ENCODE data around the gene SLC2A4. TPM values are rescaled to one million over a fixed set of nuclear protein-coding genes. Genes with fewer than 3 reads are reported as not detected.

The SLC2A4 gene
- total RNA-seq, 1 experiment from 2014 or later, result 3.8 TPM

GRCh38 chr17:7294614-7295153 is 13.2 kb downstream of the SLC2A4 start, which contains the start of gene YBX2:
Gene YBX2 (minus strand): TSS chr17:7294639. CDS start chr17:7294500, 139 bp downstream.
- Histone ChIP-seq H3K4me3 (ENCODE audit: insufficient read depth, low read depth, low read length) (peak within 1 kb of the TSS; percentile 53), H3K36me3 (replicated peaks; ENCODE audit: control insufficient read depth, insufficient read depth, low read length) (no peaks in the 10 kb centered on the region), H3K27me3 (ENCODE audit: control insufficient read depth, insufficient read depth, low read length) (peaks cover 43% of the 10 kb centered on the region)
- DNase-seq, result peak; percentile 100

GRCh38 chr17:7295230-7296180 is 14.0 kb downstream of the SLC2A4 start:
- Histone ChIP-seq H3K4me3 (ENCODE audit: insufficient read depth, low read depth, low read length) (peak overlapping the region; percentile 53; the same call in 1 of the 2 replicates), H3K36me3 (replicated peaks; ENCODE audit: control insufficient read depth, insufficient read depth, low read length) (no peaks in the 10 kb centered on the region), H3K27me3 (ENCODE audit: control insufficient read depth, insufficient read depth, low read length) (peaks cover 43% of the 10 kb centered on the region)
- DNase-seq, result no peak

GRCh38 chr17:7296189-7296861 is 14.8 kb downstream of the SLC2A4 start:
- H3K36me3 ChIP-seq (replicated peaks; ENCODE audit: control insufficient read depth, insufficient read depth, low read length), result no peaks in the 10 kb centered on the region
- peaks cover 40% of the 10 kb centered on the region for H3K27me3 ChIP-seq (ENCODE audit: control insufficient read depth, insufficient read depth, low read length)
- DNase-seq, result peak; percentile 96
- H3K4me3 ChIP-seq (ENCODE audit: insufficient read depth, low read depth, low read length), result no peak overlapping the region; the same call in 1 of the 2 replicates

GRCh38 chr17:7304179-7304578 is 22.7 kb downstream of the SLC2A4 start:
- peaks cover under 1% of the 10 kb centered on the region; the same call in 1 of the 2 replicates for H3K36me3 ChIP-seq (replicated peaks; ENCODE audit: control insufficient read depth, insufficient read depth, low read length)
- no peak overlapping the region for H3K4me3 ChIP-seq (ENCODE audit: insufficient read depth, low read depth, low read length)
- DNase-seq, result no peak
- H3K27me3 ChIP-seq (ENCODE audit: control insufficient read depth, insufficient read depth, low read length), result peaks cover 2% of the 10 kb centered on the region; the same call in 1 of the 2 replicates

- Histone ChIP-seq H3K36me3 (replicated peaks; ENCODE audit: control insufficient read depth, insufficient read depth, low read length) (peaks cover 24% of the 10 kb centered on the region), H3K4me3 (ENCODE audit: insufficient read depth, low read depth, low read length) (peak within 1 kb of the TSS; percentile 90), H3K27me3 (ENCODE audit: control insufficient read depth, insufficient read depth, low read length) (no peaks in the 10 kb centered on the region)
- peak; percentile 99 for DNase-seq
These were observed 25.6 kb downstream of the SLC2A4 start, which contains the start of gene EIF5A for GRCh38 chr17:7306911-7307685. Gene EIF5A (plus strand): TSS chr17:7307628. CDS start chr17:7309636, 2,008 bp downstream.

- peak; percentile 87 for DNase-seq
- no peaks in the 10 kb centered on the region for H3K27me3 ChIP-seq (ENCODE audit: control insufficient read depth, insufficient read depth, low read length)
- peaks cover 31% of the 10 kb centered on the region for H3K36me3 ChIP-seq (replicated peaks; ENCODE audit: control insufficient read depth, insufficient read depth, low read length)
- H3K4me3 ChIP-seq (ENCODE audit: insufficient read depth, low read depth, low read length), result peak overlapping the region; percentile 90
These were observed 26.4 kb downstream of the SLC2A4 start for GRCh38 chr17:7307686-7308624.

- peaks cover 32% of the 10 kb centered on the region for H3K36me3 ChIP-seq (replicated peaks; ENCODE audit: control insufficient read depth, insufficient read depth, low read length)
- DNase-seq, result peak; percentile 88
These were observed 27.3 kb downstream of the SLC2A4 start for GRCh38 chr17:7308625-7309433.

GRCh38 chr17:7309628-7310027 is 28.1 kb downstream of the SLC2A4 start:
- H3K36me3 ChIP-seq (replicated peaks; ENCODE audit: control insufficient read depth, insufficient read depth, low read length), result peaks cover 34% of the 10 kb centered on the region
- H3K27me3 ChIP-seq (ENCODE audit: control insufficient read depth, insufficient read depth, low read length), result no peaks in the 10 kb centered on the region
- DNase-seq, result no peak
- H3K4me3 ChIP-seq (ENCODE audit: insufficient read depth, low read depth, low read length), result no peak overlapping the region

More at GRCh38 chr17:7308625-7309433, 27.3 kb downstream of the SLC2A4 start:
- peak overlapping the region; percentile 90 for H3K4me3 ChIP-seq (ENCODE audit: insufficient read depth, low read depth, low read length)
- no peaks in the 10 kb centered on the region for H3K27me3 ChIP-seq (ENCODE audit: control insufficient read depth, insufficient read depth, low read length)

- Histone ChIP-seq H3K4me3 (ENCODE audit: insufficient read depth, low read depth, low read length) (no peak overlapping the region), H3K27me3 (ENCODE audit: control insufficient read depth, insufficient read depth, low read length) (no peaks in the 10 kb centered on the region), H3K36me3 (replicated peaks; ENCODE audit: control insufficient read depth, insufficient read depth, low read length) (peaks cover 34% of the 10 kb centered on the region)
- no peak for DNase-seq
These were observed 29.7 kb downstream of the SLC2A4 start for GRCh38 chr17:7311110-7311705.

GRCh38 chr17:7312432-7313087 is 31.0 kb downstream of the SLC2A4 start:
- peaks cover 38% of the 10 kb centered on the region for H3K36me3 ChIP-seq (replicated peaks; ENCODE audit: control insufficient read depth, insufficient read depth, low read length)
- peak; percentile 32 for DNase-seq
- H3K4me3 ChIP-seq (ENCODE audit: insufficient read depth, low read depth, low read length), result no peak overlapping the region

GRCh38 chr17:7313088-7313889 is 31.8 kb downstream of the SLC2A4 start:
- peaks cover 46% of the 10 kb centered on the region for H3K36me3 ChIP-seq (replicated peaks; ENCODE audit: control insufficient read depth, insufficient read depth, low read length)
- no peaks in the 10 kb centered on the region for H3K27me3 ChIP-seq (ENCODE audit: control insufficient read depth, insufficient read depth, low read length)
- peak; percentile 74 for DNase-seq
- H3K4me3 ChIP-seq (ENCODE audit: insufficient read depth, low read depth, low read length), result no peak overlapping the region

More at GRCh38 chr17:7312432-7313087, 31.0 kb downstream of the SLC2A4 start:
- no peaks in the 10 kb centered on the region for H3K27me3 ChIP-seq (ENCODE audit: control insufficient read depth, insufficient read depth, low read length)

All from H7 (cell line).